Liver (tissue), 9 donors: ENCODE measurements around the gene LMOD2. TPM values are rescaled to one million over a fixed set of nuclear protein-coding genes. Genes with fewer than 3 reads are reported as not detected.

Experiments used
- DNase-seq: peaks from one replicate; pipeline ENCODE4 v3.0.0-alpha.2; 2017; ENCODE audit warnings: low spot score
- H3K27ac ChIP-seq, 2 donors: one replicate each; pipeline ENCODE4 v1.7.0; 2013; ENCODE audit warnings: inconsistent platforms in 2 of 2, low read length in 2 of 2, control low read depth in 1 of 2, low read depth in 1 of 2, mild to moderate bottlenecking in 1 of 2
- H3K27me3 ChIP-seq, 4 donors: one replicate each; pipeline versions ENCODE4 v1.6.1 to v1.7.0; 2013; ENCODE audit warnings: low read length in 3 of 4, inconsistent platforms in 1 of 4, mild to moderate bottlenecking in 1 of 4, moderate library complexity in 1 of 4; ENCODE audit not compliant: control insufficient read depth in 4 of 4, insufficient read depth in 4 of 4
- H3K36me3 ChIP-seq, 4 donors: one replicate each; pipeline versions ENCODE4 v1.6.1 to v1.7.0; 2013; ENCODE audit warnings: low read length in 3 of 4, mild to moderate bottlenecking in 3 of 4, low read depth in 1 of 4, moderate library complexity in 1 of 4; ENCODE audit not compliant: control insufficient read depth in 4 of 4, insufficient read depth in 3 of 4
- H3K4me1 ChIP-seq, 4 donors: one replicate each; pipeline versions ENCODE4 v1.6.1 to v1.7.0; 2013; ENCODE audit warnings: low read length in 3 of 4, mild to moderate bottlenecking in 3 of 4, moderate library complexity in 1 of 4; ENCODE audit not compliant: control insufficient read depth in 4 of 4, insufficient read depth in 4 of 4
- H3K4me3 ChIP-seq, 3 donors: one replicate each; pipeline versions ENCODE4 v1.6.1 to v1.7.0; 2013; ENCODE audit warnings: low read length in 3 of 3, control low read depth in 1 of 3, low read depth in 1 of 3, mild to moderate bottlenecking in 1 of 3
- H3K9ac ChIP-seq, 2 donors: one replicate each; pipeline ENCODE4 v1.7.0; 2013; ENCODE audit warnings: low read length in 2 of 2, mild to moderate bottlenecking in 2 of 2, moderate library complexity in 2 of 2, control low read depth in 1 of 2, low read depth in 1 of 2
- H3K9me3 ChIP-seq, 4 donors: one replicate each; pipeline versions ENCODE4 v1.6.1 to v1.7.0; 2013; ENCODE audit warnings: low read length in 3 of 4; ENCODE audit not compliant: control insufficient read depth in 4 of 4
- ATF3 ChIP-seq: IDR thresholded peaks from 2 replicates; pipeline ENCODE4 v1.6.1; 2016; ENCODE audit warnings: antibody characterized with exemption
- CTCF ChIP-seq: fragments of 150-350 bp; IDR thresholded peaks from 2 replicates; pipeline ENCODE4 v1.5.1; 2017; ENCODE audit warnings: improper control_type of control experiment, low read depth, low read length; ENCODE audit not compliant: missing input control
- EGR1 ChIP-seq, 2 donors: IDR thresholded peaks; 2 replicates each; pipeline ENCODE4 v1.6.1; 2016 to 2018; ENCODE audit warnings: antibody characterized with exemption in 2 of 2, low read depth in 2 of 2
- FOXA1 ChIP-seq: IDR thresholded peaks from 2 replicates; pipeline ENCODE4 v1.6.1; 2016; ENCODE audit warnings: antibody characterized with exemption
- FOXA2 ChIP-seq: IDR thresholded peaks from 2 replicates; pipeline ENCODE4 v1.6.1; 2016; ENCODE audit warnings: antibody characterized with exemption
- GABPA ChIP-seq, 2 donors: IDR thresholded peaks in 1 of 2; conservative IDR thresholded peaks in 1 of 2; 2 replicates each; pipeline ENCODE4 v1.6.1; 2016; ENCODE audit warnings: antibody characterized with exemption in 2 of 2, mild to moderate bottlenecking in 1 of 2, moderate library complexity in 1 of 2
- HNF4A ChIP-seq, 2 donors: conservative IDR thresholded peaks; 2 replicates each; pipeline ENCODE4 v1.6.1; 2016; ENCODE audit warnings: antibody characterized with exemption in 2 of 2, mild to moderate bottlenecking in 2 of 2
- HNF4G ChIP-seq: IDR thresholded peaks from 2 replicates; pipeline ENCODE4 v1.6.1; 2016; ENCODE audit warnings: antibody characterized with exemption
- JUND ChIP-seq, 2 donors: IDR thresholded peaks; 2 replicates each; pipeline ENCODE4 v1.6.1; 2016; ENCODE audit warnings: antibody characterized with exemption in 2 of 2
- MAX ChIP-seq: IDR thresholded peaks from 2 replicates; pipeline ENCODE4 v1.6.1; 2016; ENCODE audit warnings: antibody characterized with exemption
- NR2F2 ChIP-seq: IDR thresholded peaks from 2 replicates; pipeline ENCODE4 v1.6.1; 2016; ENCODE audit warnings: antibody characterized with exemption
- RAD21 ChIP-seq, 2 donors: IDR thresholded peaks; 2 replicates each; pipeline ENCODE4 v1.6.1; 2016; ENCODE audit warnings: antibody characterized with exemption in 2 of 2, mild to moderate bottlenecking in 2 of 2
- REST ChIP-seq: IDR thresholded peaks from 2 replicates; pipeline ENCODE4 v1.6.1; 2016; ENCODE audit warnings: antibody characterized with exemption, mild to moderate bottlenecking
- RXRA ChIP-seq, 2 donors: IDR thresholded peaks; 2 replicates each; pipeline ENCODE4 v1.6.1; 2017 to 2018; ENCODE audit warnings: antibody characterized with exemption in 2 of 2, mild to moderate bottlenecking in 1 of 2
- SP1 ChIP-seq: IDR thresholded peaks from 2 replicates; pipeline ENCODE4 v1.6.1; 2018; ENCODE audit warnings: antibody characterized with exemption, mild to moderate bottlenecking
- TAF1 ChIP-seq: conservative IDR thresholded peaks from 2 replicates; pipeline ENCODE4 v1.6.1; 2016; ENCODE audit warnings: antibody characterized with exemption, mild to moderate bottlenecking
- YY1 ChIP-seq: IDR thresholded peaks from 2 replicates; pipeline ENCODE4 v1.6.1; 2016; ENCODE audit warnings: antibody characterized with exemption, mild to moderate bottlenecking
- ZBTB33 ChIP-seq: IDR thresholded peaks from 2 replicates; pipeline ENCODE4 v1.6.1; 2016; ENCODE audit warnings: antibody characterized with exemption
- WGBS: extraction: QIAGEN DNeasy Blood & Tissue Kit; methylation state at CpG from one replicate; pipeline ENCODE4 v1.1.7; 2013; 5-methylcytosine and 5-hydroxymethylcytosine counted together
- polyA plus RNA-seq, 2 donors: library from polyadenylated mRNA; stranded (reverse) in 1 of 2; unstranded in 1 of 2; fragments of 200-250 nt in 1 of 2; fragments of >200 nt in 1 of 2; fragmentation: Nextera tagmentation in 1 of 2; extraction: Ambion mirVana in 1 of 2; gene quantifications; one replicate each; pipeline versions ENCODE4 v1.2.1 to v1.2.3, GENCODE V29; 2013 to 2015
- total RNA-seq, 2 donors: library from RNA; depleted of rRNA; stranded (reverse); fragments of >200 nt; gene quantifications; one replicate each; pipeline ENCODE4 v1.2.3, GENCODE V29; 2014
- donor health status: healthy.
- donor health status: healthy.
- donor health status: healthy.
- donor health status: healthy.
- donor health status: healthy.

LMOD2 gene
- total and polyA plus RNA-seq, 4 donors, result not detected

GRCh38 chr7:123656544-123657303 lies 1.1 kb downstream of the LMOD2 start:
- Histone ChIP-seq H3K9me3 (no peaks in the 10 kb centered on the region), H3K4me3 (no peak overlapping the region), H3K9ac (no peak overlapping the region), H3K27me3 (no peaks in the 10 kb centered on the region), H3K36me3 (no peaks in the 10 kb centered on the region), H3K4me1 (peaks cover 2 to 13% (median 11%) of the 10 kb centered on the region in 4 donors), H3K27ac (no peak overlapping the region)
- WGBS, result 89% methylated on average over 6 of the region's 6 CpGs
- TF ChIP-seq FOXA1 (no peak), RAD21 (IDR thresholded peaks at IDR 0.05) (no peak), FOXA2 (no peak), ATF3 (no peak), EGR1 (IDR thresholded peaks at IDR 0.05; ENCODE audit: low read depth in 2 of 2) (no peak), ZBTB33 (no peak), TAF1 (no peak), NR2F2 (no peak), HNF4A (conservative IDR thresholded peaks at IDR 0.05) (no peak), HNF4G (no peak), JUND (IDR thresholded peaks at IDR 0.05) (no peak), SP1 (no peak), REST (no peak), RXRA (IDR thresholded peaks at IDR 0.05) (no peak), MAX (no peak), YY1 (no peak), GABPA (IDR thresholded peaks at IDR 0.05 in 1 of 2, conservative IDR thresholded peaks at IDR 0.05 in 1 of 2) (no peak)
- DNase-seq, result no peak

GRCh38 chr7:123657304-123657685 lies 1.6 kb downstream of the LMOD2 start:
- Histone ChIP-seq H3K9me3 (no peaks in the 10 kb centered on the region), H3K4me1 (peaks cover 2 to 13% (median 11%) of the 10 kb centered on the region in 4 donors), H3K36me3 (no peaks in the 10 kb centered on the region), H3K27ac (no peak overlapping the region), H3K9ac (no peak overlapping the region), H3K27me3 (no peaks in the 10 kb centered on the region), H3K4me3 (no peak overlapping the region)
- WGBS, result 68% methylated on average over 1 of the region's 1 CpG
- no peak for TF ChIP-seq FOXA2
- no peak for TF ChIP-seq CTCF
- no peak for TF ChIP-seq HNF4G
- TF ChIP-seq MAX, result no peak
- TF ChIP-seq REST, result no peak
- no peak for TF ChIP-seq HNF4A (conservative IDR thresholded peaks at IDR 0.05)
- no peak for TF ChIP-seq EGR1 (IDR thresholded peaks at IDR 0.05; ENCODE audit: low read depth in 2 of 2)
- TF ChIP-seq FOXA1, result no peak
- no peak for TF ChIP-seq RAD21 (IDR thresholded peaks at IDR 0.05)
- no peak for DNase-seq
